NCI-H446 (cell line): ENCODE data around the gene SGPP1.
A peak's percentile ranks its signal among the peaks of the same experiment; 100 is the strongest.
"Not testable (repeated sequence)": the region's sequence is repeated elsewhere in the genome, so short reads cannot be mapped to it uniquely, and the experiment has no call there.

Experiments used
- DNase-seq, 2 experiments: peaks; one replicate each; lab custom pipeline; 2025; lab: John Stamatoyannopoulos, UW

Gene SGPP1, protein sequence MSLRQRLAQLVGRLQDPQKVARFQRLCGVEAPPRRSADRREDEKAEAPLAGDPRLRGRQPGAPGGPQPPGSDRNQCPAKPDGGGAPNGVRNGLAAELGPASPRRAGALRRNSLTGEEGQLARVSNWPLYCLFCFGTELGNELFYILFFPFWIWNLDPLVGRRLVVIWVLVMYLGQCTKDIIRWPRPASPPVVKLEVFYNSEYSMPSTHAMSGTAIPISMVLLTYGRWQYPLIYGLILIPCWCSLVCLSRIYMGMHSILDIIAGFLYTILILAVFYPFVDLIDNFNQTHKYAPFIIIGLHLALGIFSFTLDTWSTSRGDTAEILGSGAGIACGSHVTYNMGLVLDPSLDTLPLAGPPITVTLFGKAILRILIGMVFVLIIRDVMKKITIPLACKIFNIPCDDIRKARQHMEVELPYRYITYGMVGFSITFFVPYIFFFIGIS

GRCh38 chr14:63727736-63728728, at the start of gene SGPP1:
Gene SGPP1 (minus strand): TSS chr14:63728065. CDS start chr14:63727944, 121 bp downstream.
- peak in 1 of 2 experiments; percentile 79 for DNase-seq

DNA sequence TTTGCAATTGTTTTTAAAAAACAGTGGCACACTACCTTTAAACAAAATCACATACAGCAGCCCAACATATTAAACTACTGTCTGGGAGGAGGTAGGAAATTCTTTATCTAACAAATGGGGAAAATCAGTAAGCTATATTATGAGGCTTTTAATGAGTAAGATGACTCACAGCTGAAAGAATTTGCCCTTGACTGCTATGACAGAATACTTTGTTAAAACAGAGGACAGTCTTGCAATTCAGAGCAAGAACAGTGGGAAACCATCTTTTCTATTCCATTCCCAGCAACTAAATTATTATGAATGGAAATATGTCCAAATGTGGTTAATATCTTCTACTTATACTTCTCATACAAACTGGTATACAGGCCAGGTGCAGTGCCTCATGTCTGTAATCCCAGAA, 49.2 kb upstream of the SGPP1 start:
- no peak for DNase-seq

GRCh38 chr14:63773504-63773903, 45.6 kb upstream of the SGPP1 start:
- no peak for DNase-seq

DNA sequence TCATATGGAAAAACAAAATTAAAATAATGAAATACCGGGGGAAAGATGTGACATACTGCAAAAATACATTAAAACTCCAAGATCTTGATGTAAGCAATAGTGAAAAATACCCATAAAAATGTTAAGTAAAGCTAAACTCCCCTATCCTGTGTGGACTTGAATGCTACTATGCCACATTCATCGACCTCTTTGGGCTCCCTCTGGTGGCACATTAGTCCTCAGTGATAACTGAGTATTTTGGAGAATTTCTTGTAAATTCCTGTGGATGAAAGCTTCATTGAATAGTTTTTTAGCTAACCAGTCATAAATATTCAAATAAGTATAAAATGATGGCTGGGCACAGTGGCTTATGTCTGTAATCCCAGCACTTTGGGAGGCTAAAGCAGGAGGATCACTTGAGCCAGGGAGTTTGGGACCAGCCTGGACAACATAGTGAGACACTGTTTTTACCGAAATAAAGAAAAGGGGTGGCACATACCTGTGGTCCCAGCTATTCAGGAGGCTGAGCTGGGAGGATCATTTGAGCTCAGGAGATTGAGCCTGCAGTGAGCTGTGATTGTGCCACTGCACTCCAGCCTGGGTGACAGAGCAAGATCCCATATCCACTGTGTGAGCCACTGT, 42.4 kb upstream of the SGPP1 start:
- peak in 1 of 2 experiments; percentile 36 for DNase-seq

- DNase-seq = no peak
Observed at GRCh38 chr14:63766611-63767010, 38.7 kb upstream of the SGPP1 start.

GRCh38 chr14:63764620-63765139, 36.8 kb upstream of the SGPP1 start:
- no peak for DNase-seq

GRCh38 chr14:63764103-63764502, 36.2 kb upstream of the SGPP1 start:
- DNase-seq = no peak

DNA sequence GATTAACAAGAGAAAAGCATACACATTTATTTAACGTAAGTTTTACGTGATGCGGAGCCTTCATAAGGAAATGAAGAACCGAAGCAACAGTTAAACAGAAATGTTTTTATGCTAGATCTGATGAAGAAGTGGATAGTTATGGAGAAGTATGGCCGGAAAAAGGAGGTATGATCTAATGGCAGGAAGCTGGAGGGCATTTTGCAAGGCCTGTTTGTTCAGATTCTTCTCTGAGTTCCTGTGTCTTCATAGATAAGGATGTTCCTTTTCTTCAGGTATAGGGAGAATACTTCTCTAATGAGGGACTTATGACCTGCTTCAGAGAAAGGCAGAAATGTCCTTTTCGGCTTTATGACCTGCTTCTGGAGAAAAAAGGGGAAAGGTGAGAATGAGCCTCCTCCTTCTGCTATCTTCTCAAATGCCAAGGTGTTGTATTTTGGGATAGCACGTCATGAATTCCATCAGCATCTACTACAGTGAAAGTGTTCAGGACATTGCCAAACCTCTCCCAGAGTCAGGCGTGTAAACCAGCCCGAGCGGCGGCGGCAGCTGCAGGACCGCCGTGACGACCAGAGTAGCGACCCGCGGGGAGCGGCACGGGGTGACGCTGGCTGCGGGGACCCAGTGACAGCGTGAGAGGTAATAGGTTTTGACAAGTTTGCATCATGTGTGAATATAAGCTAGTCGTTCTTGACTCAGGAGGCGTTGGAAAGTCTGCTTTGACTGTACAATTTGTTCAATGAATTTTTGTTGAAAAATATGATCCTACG, 33.7 kb upstream of the SGPP1 start:
- DNase-seq = no peak

GRCh38 chr14:63760014-63760413, 32.1 kb upstream of the SGPP1 start:
- no peak for DNase-seq

DNA sequence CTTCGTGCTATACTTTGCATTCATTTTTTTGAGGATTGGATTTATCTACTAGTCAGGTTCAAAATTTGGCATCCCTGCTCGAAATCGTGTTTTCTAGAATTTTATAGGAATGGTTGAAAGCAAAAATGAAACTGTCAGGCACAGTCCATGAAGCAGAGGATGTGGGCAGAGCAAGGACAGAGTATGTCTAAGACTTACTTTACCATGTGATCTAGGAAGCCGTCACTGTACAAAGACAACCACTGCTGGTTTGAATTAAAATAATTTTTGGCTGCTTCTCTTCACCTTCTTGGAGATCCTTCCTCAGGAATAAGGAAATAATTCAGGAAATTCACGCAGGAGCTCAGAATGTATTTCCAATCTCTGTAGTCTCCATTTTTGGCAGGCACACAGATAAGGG, 31.6 kb upstream of the SGPP1 start:
- DNase-seq = no peak

GRCh38 chr14:63757211-63757610, 29.3 kb upstream of the SGPP1 start:
- no peak for DNase-seq

- DNase-seq = no peak
Observed at GRCh38 chr14:63752449-63753169, 24.7 kb upstream of the SGPP1 start.

- DNase-seq = not testable (repeated sequence)
Observed at GRCh38 chr14:63751076-63751475, 23.2 kb upstream of the SGPP1 start.

DNA sequence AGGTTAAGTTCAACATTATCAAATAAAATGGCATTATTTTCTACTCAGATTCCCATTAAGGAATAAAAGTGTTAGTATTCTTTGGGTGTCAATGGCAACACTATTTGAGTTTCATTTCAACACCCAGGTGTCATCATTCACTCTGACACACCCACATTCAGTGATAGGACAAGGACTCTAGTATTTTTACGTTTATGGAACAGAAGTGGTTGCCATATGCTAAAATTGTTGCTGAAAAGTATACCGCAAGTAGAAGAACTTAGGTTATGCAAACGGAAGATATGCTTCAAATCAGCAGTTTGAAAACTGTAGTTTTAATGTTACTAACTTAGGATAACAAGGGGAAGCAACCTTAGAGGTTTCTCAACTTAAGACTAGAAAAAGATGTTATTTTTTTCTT, 20.0 kb upstream of the SGPP1 start:
- DNase-seq = no peak

DNA sequence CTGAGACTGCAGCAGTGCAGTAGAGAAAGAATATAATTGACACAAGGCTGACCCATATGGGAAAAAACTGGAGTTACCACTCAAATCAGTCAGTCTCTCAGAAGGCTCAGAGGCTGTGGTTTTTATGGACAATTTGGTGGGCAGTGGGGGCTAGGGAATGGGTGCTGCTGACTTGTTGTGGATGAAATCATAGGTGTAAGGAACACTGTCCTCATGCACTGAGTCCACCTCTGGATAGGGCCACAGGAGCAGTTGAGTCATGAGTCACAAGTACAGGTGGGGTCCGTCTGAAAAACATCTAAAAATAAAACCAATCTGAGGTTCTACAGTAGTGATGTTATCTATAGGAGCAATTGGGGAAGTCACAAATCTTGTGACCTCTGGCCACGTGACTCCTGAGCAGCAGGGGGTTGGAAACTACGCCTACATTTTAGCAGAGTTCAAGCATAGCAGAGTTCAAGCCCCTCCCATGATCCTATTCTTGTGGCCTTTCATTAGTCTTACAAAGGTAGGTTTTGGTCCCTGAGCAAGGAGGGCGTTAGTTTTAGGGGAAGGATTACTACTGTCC, 18.1 kb upstream of the SGPP1 start:
- no peak for DNase-seq

DNA sequence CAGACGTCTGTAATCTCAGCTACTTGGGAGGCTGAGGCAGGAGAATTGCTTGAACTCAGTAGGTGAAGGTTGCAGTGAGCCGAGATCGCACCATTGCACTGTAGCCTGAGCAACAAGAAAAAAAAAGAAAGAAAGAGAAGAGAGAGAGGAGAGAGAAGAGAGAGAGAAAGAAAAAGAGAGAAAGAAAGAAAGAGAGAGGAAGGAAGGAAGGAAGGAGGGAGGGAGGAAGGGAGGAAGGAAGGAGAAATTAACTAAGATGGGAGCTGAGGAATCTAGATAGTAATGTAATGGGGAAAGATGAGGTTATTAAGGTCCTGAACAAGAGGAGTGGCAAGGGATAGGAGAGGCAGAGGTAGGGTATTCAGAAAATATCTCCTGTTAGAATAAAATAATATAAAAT, 17.4 kb upstream of the SGPP1 start:
- DNase-seq = no peak

DNA sequence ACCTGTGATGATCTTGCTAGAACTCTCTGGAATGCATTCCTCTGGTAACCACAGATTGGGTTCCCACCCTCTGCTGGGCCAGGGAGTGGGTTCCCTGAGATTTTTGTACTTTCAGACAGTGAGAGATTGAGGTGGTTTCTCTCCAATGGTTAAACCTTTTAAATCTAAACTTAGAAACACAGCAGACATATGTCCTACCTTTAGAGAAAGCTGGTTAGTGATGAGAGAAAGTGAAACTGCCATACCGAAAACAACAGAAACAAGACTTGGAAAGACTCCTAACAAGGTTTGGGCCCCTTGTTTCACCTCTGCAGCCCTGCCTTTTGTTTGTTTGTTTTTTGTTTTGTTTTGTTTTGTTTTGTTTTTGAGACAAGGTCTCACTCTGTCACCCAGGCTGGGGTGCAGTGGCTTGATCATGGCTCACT, 9.7 kb upstream of the SGPP1 start:
- DNase-seq = no peak

- DNase-seq = no peak
Observed at GRCh38 chr14:63735720-63736119, 7.9 kb upstream of the SGPP1 start.

- no peak for DNase-seq
Observed at GRCh38 chr14:63730659-63731058, 2.8 kb upstream of the SGPP1 start.

GRCh38 chr14:63727231-63727735, 582 bp downstream of the SGPP1 start:
- DNase-seq = peak in 1 of 2 experiments; percentile 37
